NT2/D1 (cell line): Measurements from ENCODE around the gene SMARCC2.

ENCODE experiments used
- SUZ12 ChIP-seq: IDR thresholded peaks from 2 replicates; pipeline ENCODE4 v1.6.1; 2011; ENCODE audit not compliant: insufficient read length, insufficient read depth; ENCODE audit errors: extremely low read depth
- YY1 ChIP-seq: IDR thresholded peaks from 2 replicates; pipeline ENCODE4 v1.6.1; 2011; ENCODE audit not compliant: insufficient read length, insufficient read depth
- ZNF274 ChIP-seq: IDR thresholded peaks from 2 replicates; pipeline ENCODE4 v1.6.1; 2011; ENCODE audit warnings: mild to moderate bottlenecking, low read depth, low read length

DNA sequence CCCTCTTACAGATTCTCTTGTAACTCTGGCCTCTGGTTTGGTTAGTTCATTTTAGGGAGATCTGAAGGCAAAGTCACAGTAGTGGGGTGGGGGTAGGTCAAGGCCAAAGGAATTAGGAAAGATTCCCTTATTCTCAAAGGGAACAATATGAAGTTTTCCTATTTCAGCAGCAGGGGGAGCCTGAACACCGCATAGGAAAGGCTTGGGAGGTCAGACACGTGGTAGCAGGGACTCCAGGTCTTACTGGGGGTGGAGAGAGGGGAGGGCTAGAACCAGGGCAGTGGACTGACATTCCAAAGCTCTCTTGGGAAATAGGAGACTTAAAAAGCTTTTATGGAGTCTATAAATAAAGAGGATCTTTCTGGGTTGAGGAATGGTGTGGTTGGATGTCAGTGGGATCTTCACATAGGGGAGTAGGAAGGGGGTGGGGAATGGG, 69.9 kb downstream of the SMARCC2 start:
- TF ChIP-seq YY1: no peak
- TF ChIP-seq ZNF274: no peak
- TF ChIP-seq SUZ12: no peak
